ENCODE data around the gene ZMIZ1. TPM values are rescaled to one million over a fixed set of nuclear protein-coding genes. Genes with fewer than 3 reads are reported as not detected.

Gene ZMIZ1
- total and polyA plus RNA-seq, 2 donors (not counting 1 experiment from before 2014, with no cell fraction given) = 6.3 to 30.6 TPM

- H3K9ac ChIP-seq (ENCODE audit: insufficient read depth, low read length) = no peak overlapping the region
- H3K9me3 ChIP-seq (ENCODE audit: control insufficient read depth, insufficient read depth, low read depth, low read length) = no peaks in the 10 kb centered on the region
- peak in 1 of 2 donors; percentile 14 for DNase-seq (ENCODE audit: low read depth in 2 of 2)
- H4K20me1 ChIP-seq (ENCODE audit: control insufficient read depth, extremely low read depth, insufficient read depth, low read length) = no peaks in the 10 kb centered on the region
- TF ChIP-seq EZH2 (IDR thresholded peaks at IDR 0.05; ENCODE audit: low read length, missing control alignments) (no peak), CTCF (conservative IDR thresholded peaks at IDR 0.05 in 1 of 2, IDR thresholded peaks at IDR 0.05 in 1 of 2; ENCODE audit: low read depth in 1 of 2, low read length in 2 of 2) (no peak)
- H3K27ac ChIP-seq (ENCODE audit: insufficient read depth, low read length) = no peak overlapping the region
- no peak overlapping the region for H2AFZ ChIP-seq (ENCODE audit: low read length)
- H3K4me3 ChIP-seq (replicated peaks in 1 of 4; ENCODE audit: control extremely low read depth in 1 of 4, insufficient read depth in 1 of 4, low read depth in 3 of 4, low read length in 4 of 4) = no peak overlapping the region
- no peaks in the 10 kb centered on the region for H3K27me3 ChIP-seq (ENCODE audit: control insufficient read depth, insufficient read depth, low read length)
- H3K4me1 ChIP-seq (ENCODE audit: control insufficient read depth, extremely low read depth, insufficient read depth, low read length) = peaks cover 4% of the 10 kb centered on the region
- no peaks in the 10 kb centered on the region for H3K36me3 ChIP-seq (ENCODE audit: control insufficient read depth, insufficient read depth, low read length)
- no peak overlapping the region for H3K4me2 ChIP-seq (ENCODE audit: extremely low read depth, insufficient read depth, low read length)
- H3K79me2 ChIP-seq (ENCODE audit: control insufficient read depth, insufficient read depth, low read length) = peaks cover 7% of the 10 kb centered on the region
Observed at GRCh38 chr10:79342811-79343561, 274.2 kb downstream of the ZMIZ1 start.

- no peak for TF ChIP-seq EZH2 (IDR thresholded peaks at IDR 0.05; ENCODE audit: low read length, missing control alignments)
- TF ChIP-seq CTCF (conservative IDR thresholded peaks at IDR 0.05 in 1 of 2, IDR thresholded peaks at IDR 0.05 in 1 of 2; ENCODE audit: low read depth in 1 of 2, low read length in 2 of 2) = no peak
Observed at GRCh38 chr10:79344502-79345195, 275.9 kb downstream of the ZMIZ1 start.

GRCh38 chr10:79345241-79346011 is 276.7 kb downstream of the ZMIZ1 start:
- peaks cover 16% of the 10 kb centered on the region for H3K36me3 ChIP-seq (ENCODE audit: control insufficient read depth, insufficient read depth, low read length)
- no peak for DNase-seq (ENCODE audit: low read depth in 2 of 2)
- peaks cover 10% of the 10 kb centered on the region for H3K4me1 ChIP-seq (ENCODE audit: control insufficient read depth, extremely low read depth, insufficient read depth, low read length)
- H4K20me1 ChIP-seq (ENCODE audit: control insufficient read depth, extremely low read depth, insufficient read depth, low read length) = no peaks in the 10 kb centered on the region
- no peaks in the 10 kb centered on the region for H3K9me3 ChIP-seq (ENCODE audit: control insufficient read depth, insufficient read depth, low read depth, low read length)
- no peak for TF ChIP-seq EZH2 (IDR thresholded peaks at IDR 0.05; ENCODE audit: low read length, missing control alignments)
- TF ChIP-seq CTCF (conservative IDR thresholded peaks at IDR 0.05 in 1 of 2, IDR thresholded peaks at IDR 0.05 in 1 of 2; ENCODE audit: low read depth in 1 of 2, low read length in 2 of 2) = no peak
- no peak overlapping the region for H2AFZ ChIP-seq (ENCODE audit: low read length)
- no peak overlapping the region for H3K9ac ChIP-seq (ENCODE audit: insufficient read depth, low read length)
- H3K4me3 ChIP-seq (replicated peaks in 1 of 4; ENCODE audit: control extremely low read depth in 1 of 4, insufficient read depth in 1 of 4, low read depth in 3 of 4, low read length in 4 of 4) = no peak overlapping the region
- no peaks in the 10 kb centered on the region for H3K27me3 ChIP-seq (ENCODE audit: control insufficient read depth, insufficient read depth, low read length)
- H3K79me2 ChIP-seq (ENCODE audit: control insufficient read depth, insufficient read depth, low read length) = peaks cover 29% of the 10 kb centered on the region
- H3K27ac ChIP-seq (ENCODE audit: insufficient read depth, low read length) = no peak overlapping the region
- no peak overlapping the region for H3K4me2 ChIP-seq (ENCODE audit: extremely low read depth, insufficient read depth, low read length)

More at GRCh38 chr10:79344502-79345195, 275.9 kb downstream of the ZMIZ1 start:
- H3K79me2 ChIP-seq (ENCODE audit: control insufficient read depth, insufficient read depth, low read length) = peaks cover 23% of the 10 kb centered on the region
- H4K20me1 ChIP-seq (ENCODE audit: control insufficient read depth, extremely low read depth, insufficient read depth, low read length) = no peaks in the 10 kb centered on the region
- no peak overlapping the region for H3K4me3 ChIP-seq (replicated peaks in 1 of 4; ENCODE audit: control extremely low read depth in 1 of 4, insufficient read depth in 1 of 4, low read depth in 3 of 4, low read length in 4 of 4)
- H3K4me1 ChIP-seq (ENCODE audit: control insufficient read depth, extremely low read depth, insufficient read depth, low read length) = peaks cover 10% of the 10 kb centered on the region
- no peak overlapping the region for H3K27ac ChIP-seq (ENCODE audit: insufficient read depth, low read length)
- DNase-seq (ENCODE audit: low read depth in 2 of 2) = no peak
- peaks cover 9% of the 10 kb centered on the region for H3K36me3 ChIP-seq (ENCODE audit: control insufficient read depth, insufficient read depth, low read length)
- H2AFZ ChIP-seq (ENCODE audit: low read length) = no peak overlapping the region
- H3K9me3 ChIP-seq (ENCODE audit: control insufficient read depth, insufficient read depth, low read depth, low read length) = no peaks in the 10 kb centered on the region
- no peaks in the 10 kb centered on the region for H3K27me3 ChIP-seq (ENCODE audit: control insufficient read depth, insufficient read depth, low read length)
- no peak overlapping the region for H3K4me2 ChIP-seq (ENCODE audit: extremely low read depth, insufficient read depth, low read length)
- no peak overlapping the region for H3K9ac ChIP-seq (ENCODE audit: insufficient read depth, low read length)

All from fibroblast of lung (primary cell).